Right renal pelvis (tissue), 4 donors: ENCODE data around the gene CROT. TPM values are rescaled to one million over a fixed set of nuclear protein-coding genes. Genes with fewer than 3 reads are reported as not detected.

Source experiments
- DNase-seq, 4 donors: peaks; one replicate each; pipeline ENCODE4 v3.0.0-alpha.2; 2013; ENCODE audit warnings: low read depth in 4 of 4, low spot score in 3 of 4, missing footprints in 1 of 4
- polyA plus RNA-seq, 4 donors: library from polyadenylated mRNA; unstranded; fragments of 120-200 nt; gene quantifications; one replicate each; pipeline ENCODE4 v1.2.1, GENCODE V29; 2013; ENCODE audit not compliant: insufficient read length in 4 of 4

The CROT gene
- polyA plus RNA-seq, 4 donors: 30.6 to 45.2 (median 35.6) TPM

DNA sequence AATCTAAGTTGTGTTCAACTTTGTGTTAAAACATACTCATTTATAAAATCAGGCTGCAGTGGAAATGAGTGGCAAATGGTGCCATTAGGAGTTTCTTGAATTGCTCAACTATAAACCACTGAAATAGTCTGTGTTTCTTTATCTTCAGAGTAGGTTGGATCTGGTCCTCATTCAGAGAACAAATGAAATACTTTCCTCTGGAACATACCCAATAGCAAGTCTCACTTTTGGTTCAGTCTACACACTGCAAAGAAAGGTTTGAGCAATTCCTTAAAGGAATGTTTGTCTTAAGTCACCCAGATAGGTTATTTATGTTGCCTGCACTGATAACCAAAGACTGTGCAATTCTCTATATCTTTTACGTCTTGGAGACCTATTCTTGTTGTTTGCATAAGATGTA is 67.6 kb downstream of the CROT start:
- no peak for DNase-seq

DNA sequence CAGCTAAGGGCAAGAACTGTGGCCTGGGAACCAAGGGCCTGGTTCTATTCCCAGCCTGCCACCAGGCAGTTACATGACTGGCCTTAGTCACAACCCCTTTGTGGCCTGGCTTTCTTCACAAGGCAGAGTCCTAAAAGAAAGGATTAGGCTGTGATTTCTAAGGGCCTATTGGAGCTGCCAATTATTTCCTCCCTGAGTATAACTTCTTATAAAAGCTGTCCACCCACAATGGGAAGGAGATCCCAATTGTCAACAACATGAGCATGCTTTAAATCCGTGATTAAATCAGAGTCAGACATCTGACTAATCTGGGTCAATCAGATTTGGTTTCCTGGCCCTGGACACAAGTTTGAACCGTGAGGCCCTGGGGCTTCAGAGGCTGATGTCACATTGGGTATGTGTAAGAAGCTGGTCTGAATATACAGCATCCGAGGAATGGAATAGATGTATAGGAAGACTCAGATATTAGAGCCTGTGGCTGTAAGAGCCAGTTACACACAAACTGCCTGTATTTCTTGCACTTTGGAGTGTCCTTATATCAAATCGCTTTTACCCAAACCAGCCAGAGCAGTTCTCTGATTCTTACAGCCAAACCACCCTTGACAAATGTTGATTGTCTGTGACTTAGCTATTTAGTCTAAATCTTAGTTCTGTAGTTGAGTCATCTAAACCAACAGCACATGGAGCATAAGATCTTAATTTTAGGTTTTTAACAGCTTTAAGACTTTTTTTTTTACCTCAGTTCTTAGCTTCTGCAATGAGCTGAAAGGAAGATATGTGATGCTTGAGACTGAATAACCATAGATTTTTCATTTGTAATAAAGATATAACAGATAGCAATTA is 68.7 kb downstream of the CROT start:
- DNase-seq: no peak

DNA sequence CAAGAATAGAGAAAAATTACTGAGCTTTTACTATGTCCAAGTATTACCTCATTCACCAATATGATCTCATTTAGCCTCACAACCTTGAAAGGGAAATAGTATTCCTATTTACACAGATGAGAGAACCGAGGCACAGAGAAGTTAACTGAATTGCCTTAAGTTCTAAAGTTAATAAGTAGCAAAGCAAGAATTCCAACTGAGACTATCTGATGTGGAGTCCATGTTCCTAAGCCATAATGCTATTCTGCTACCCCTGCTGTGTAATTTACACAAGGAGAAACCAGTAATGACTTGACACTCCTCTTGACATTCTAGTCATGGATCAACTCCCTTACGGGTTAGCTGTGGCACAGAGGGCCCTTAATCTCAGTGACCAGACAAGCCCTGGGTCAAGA is 69.3 kb downstream of the CROT start:
- DNase-seq: no peak

DNA sequence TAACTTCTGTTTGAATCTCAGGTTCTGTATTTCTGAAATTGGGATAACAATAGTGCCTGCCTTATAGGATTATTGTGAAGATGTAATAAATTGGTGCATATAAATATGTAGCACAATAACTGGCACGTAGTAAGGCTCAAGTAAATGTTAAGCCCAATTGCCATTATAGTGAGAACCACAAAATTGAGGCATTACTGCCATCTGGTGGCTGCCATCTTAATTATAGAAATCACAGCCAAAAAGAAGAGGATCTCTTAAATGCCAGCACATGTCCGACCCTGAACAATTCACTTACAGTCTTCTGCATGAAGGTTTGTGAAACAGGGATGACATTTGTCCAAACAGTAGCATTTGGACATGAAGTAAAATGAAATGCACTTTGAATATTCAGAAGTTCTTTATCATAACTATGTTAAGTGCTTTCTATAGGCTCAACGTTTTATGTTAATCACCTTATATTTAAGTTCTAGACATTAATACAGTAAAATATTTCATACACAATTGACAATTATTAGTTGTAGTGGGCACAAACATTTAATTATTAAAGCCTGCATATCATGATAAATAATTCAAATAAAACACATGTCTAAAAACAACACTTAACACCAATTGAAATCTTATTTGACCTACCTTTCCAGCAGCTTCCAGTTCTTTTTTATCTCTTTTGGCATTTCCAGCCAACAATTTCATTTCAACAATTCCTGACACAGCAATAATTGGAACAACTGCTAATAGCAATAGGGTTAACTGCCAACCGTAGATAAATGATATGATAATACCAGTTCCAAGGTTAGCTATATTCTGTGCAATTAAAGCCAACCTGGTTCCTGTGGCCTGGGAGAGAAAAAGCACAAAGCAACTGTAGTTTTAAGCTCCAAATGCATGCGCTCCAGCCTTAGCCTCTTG is 71.5 kb downstream of the CROT start:
- peak; percentile 31 to 53 (median 43) for DNase-seq

DNA sequence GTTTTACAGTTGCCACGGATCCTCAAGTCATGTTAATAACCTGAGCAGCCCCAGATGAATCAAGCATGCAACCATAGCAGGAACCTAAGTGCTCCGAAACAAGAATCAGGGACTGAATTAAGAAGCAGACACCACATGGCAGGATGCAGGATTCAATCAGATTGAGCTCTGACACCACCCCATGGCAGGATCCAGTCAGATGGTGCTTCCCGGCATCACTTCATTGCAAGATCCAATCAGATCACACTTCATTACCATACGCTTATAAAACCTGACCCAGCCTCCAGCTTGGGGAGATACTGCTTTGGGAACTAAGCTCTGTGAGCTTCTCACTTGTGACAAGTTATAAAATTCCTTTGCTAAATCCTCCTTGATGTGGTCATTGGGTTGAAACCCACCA is 74.7 kb downstream of the CROT start:
- DNase-seq: no peak

DNA sequence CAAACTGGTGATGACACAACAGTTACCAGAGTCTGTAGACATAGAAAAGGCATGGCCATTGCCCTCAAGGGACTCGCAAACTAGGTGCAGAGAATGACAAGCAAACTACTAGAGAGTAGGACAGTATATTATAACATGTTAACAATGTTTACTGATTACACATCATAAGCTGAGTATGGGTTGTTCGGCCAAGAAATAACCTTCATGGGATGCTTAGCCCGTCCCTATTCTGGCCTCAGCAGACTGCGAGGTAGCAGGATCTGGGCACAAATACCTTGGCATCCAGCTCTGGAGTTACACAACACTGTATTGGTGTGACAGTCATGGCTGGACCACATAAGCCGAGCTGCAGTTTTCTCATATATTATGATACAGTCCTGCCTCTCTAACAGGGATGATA is 78.6 kb downstream of the CROT start:
- no peak for DNase-seq

DNA sequence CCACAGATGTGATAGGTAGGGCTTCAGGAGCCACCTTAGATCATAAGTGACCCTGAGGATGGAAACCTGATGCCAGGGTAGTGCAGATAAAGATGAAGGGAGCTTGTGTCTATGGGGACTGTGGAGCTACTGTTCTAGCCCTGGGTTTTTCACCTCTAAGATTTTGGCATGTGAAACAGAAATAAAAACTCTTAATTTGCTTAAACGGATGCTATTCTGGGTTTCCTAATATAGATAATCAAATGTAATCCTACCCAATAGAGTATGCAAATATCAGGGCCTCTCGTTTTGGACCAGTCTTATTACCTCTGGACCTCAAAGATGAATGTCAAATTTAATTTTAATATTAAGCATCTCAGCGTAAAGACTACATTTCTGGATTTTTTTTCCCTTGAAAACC is 80.7 kb downstream of the CROT start:
- no peak for DNase-seq

DNA sequence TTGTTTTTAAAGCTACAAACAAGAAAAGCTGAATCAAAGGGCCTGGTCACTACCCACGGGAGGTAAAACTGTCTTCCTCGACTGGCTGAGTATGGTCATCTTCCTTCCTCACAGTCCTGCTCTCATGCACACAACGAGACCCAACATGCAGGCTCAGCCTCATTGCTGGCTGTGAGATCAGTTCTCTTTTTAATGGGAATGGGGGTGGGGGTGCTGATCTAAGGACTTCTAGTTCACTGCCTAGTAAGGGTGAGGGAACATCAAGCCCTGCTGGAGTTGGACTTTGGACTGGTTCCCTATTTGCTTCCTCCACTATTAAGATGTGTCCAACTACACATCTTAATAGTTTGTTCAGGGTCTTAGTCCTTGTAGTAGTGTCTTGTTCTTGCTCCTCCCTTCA is 81.8 kb downstream of the CROT start:
- no peak for DNase-seq

DNA sequence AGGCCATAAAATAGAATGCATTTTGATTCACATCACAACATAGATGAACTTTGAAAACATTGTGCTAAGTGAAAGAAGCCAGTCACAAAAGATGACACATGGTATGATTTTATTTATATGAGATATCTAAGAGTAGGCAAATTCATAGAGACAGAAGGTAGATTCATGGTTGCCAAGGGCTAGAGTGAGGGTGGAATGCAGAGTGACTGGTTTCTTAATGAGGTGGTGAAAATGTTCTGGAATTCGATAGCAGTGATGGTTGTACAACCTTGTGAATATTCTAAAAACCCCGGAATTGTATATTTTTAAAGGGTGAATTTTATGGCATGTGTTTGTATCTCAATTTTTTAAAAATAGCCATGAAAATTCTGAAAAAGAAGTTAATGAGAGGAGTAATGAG is 87.1 kb downstream of the CROT start:
- DNase-seq: no peak

DNA sequence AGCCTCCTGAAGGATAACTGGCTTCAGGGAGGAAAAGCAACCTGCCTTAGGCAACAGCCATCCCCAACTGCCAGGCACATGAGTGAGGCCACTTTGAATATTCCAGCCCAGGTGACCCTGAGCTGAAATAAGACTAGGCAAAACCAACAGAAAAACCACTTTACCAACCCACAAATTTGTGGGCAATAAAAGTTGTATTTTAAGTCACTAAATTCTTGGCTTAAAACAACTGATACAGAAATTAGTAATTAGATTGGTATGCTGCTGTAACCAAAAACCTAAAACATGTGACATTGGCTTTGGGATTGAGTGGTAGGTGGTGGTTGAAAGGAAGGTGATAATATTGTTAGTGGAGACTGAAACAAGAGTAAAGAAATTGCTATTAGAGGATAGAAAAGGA is 90.1 kb downstream of the CROT start:
- no peak for DNase-seq

DNA sequence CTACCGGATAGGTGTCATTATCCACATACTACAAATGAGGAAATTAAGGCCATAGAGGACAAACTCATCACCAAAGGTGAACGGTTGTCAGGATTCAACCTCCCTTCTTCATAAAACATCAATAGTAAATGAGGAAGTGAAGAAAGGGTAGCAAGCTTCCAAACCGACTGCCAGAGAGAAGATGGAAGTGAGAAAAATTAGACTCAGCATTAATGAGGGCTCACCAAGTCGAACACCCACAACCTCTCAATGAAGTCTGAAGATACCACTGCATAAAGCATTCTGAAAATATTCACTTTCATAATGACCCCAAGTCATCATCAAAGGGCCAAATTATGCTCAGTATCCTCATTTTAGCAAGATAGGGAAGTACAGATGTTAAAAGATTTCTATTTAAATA is 100.4 kb downstream of the CROT start:
- DNase-seq: no peak

DNA sequence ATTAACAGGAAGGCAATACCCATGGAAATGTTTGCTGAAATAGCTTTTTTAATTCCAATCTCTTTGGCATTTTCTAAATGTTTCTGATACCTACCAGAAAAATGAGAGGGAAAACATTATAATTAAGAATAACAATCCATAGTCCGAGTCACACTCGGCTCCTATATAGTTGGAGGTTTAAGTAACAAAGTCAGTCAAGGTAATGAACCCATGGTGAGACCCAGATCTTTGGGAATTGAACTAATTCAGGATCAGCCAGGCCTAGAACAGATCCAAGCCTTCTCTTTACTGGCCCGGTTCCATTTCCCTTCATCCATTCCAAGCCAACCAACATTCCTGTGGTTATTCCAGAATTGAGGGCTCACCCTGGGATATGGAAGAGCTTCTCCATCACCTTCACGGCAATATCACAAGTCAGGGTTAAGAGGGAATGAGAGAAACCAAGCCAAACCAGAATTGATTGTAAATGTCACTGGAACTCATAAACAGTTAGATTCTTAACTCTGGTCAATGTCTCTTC is 101.7 kb downstream of the CROT start:
- DNase-seq: no peak

DNA sequence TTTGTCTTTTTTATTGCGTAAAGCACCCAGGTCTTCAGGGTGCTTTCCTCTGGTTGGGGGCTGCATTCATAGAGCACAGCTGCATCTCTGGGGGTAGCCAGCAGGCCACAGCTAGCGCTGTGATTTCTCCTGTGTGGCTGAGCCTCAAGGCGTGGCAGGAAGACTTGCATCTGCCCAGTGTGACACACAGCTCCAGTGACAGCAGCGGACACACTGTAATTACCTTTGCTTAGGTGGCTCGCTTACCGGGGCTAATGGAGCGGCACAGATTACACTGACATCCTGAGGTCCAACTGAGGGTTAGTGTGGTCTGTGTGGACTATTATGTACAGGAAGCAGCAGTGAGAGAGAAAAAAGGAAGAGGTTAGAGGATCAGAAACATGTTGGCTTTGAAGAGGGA is 102.9 kb downstream of the CROT start:
- peak in 1 of 4 donors; percentile 6 for DNase-seq

Other genes starting within 250 kb of the CROT start
- 100 to 1,000 TPM; 136 to 184 (median 144) TPM for gene DMTF1, start 193.2 kb upstream of the CROT start, polyA plus RNA-seq
- gene TMEM243, start 125.9 kb upstream of the CROT start, polyA plus RNA-seq: 10 to 100 TPM; 41.8 to 48.1 (median 45.2) TPM
- gene ABCB4, start 130.0 kb downstream of the CROT start, polyA plus RNA-seq: 1 to 10 TPM; 2.0 to 2.3 (median 2.0) TPM